GM13977 (cell line): Measurements from ENCODE around the gene PCED1A.
"Not testable (repeated sequence)": the region's sequence is repeated elsewhere in the genome, so short reads cannot be mapped to it uniquely, and the experiment has no call there.

Experiments
- DNase-seq: peaks from one replicate; pipeline ENCODE4 v3.0.0; 2012; ENCODE audit warnings: low spot score
- in situ Hi-C: fragments of 300-500 bp; cut with MboI; formaldehyde crosslinking; loops from one replicate; pipeline ENCODE4 v1.12.0; 2022; ENCODE audit warnings: low sequenced_read_pairs, low pct_unique_long_range_greater_than_20kb, mixed read lengths, inconsistent platforms; ENCODE audit not compliant: unreplicated experiment
- TF ChIP-seq, protein P1 (sequence below): IDR thresholded peaks from 2 replicates; pipeline ENCODE4 v1.5.1; 2012; ENCODE audit warnings: mild to moderate bottlenecking, control low read depth; ENCODE audit not compliant: insufficient read depth; ENCODE audit errors: extremely low read depth, missing control alignments

The PCED1A gene

DNA sequence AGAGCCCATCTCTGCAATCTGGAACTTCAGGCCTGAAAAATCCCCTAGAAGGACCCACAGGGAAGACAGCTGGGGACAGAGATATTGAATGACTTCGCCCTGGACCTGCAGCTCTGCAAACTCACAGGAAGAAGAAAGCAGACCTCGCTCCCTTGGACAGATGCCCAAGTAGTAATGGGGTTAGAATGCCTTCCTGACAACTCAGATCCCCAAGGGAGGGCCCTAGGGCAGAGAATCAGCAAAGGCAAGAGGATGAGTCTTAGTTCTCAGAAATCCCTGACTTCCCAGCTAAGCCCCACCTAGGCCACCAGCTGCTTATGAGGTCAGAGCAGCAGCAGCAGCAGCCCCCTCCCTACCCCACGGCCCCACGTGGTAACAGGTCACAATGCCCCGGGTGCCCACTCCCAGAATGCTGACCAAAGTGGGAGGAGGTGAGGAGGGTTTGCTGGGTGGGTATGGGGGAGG lies 25.8 kb downstream of the PCED1A start, which contains the start of gene C20orf141:
Gene C20orf141, plus strand, starts transcription at position 401 of the 465 bp plus-strand sequence. CDS start 198 bp downstream, outside the sequence.
- TF ChIP-seq, protein P1, sequence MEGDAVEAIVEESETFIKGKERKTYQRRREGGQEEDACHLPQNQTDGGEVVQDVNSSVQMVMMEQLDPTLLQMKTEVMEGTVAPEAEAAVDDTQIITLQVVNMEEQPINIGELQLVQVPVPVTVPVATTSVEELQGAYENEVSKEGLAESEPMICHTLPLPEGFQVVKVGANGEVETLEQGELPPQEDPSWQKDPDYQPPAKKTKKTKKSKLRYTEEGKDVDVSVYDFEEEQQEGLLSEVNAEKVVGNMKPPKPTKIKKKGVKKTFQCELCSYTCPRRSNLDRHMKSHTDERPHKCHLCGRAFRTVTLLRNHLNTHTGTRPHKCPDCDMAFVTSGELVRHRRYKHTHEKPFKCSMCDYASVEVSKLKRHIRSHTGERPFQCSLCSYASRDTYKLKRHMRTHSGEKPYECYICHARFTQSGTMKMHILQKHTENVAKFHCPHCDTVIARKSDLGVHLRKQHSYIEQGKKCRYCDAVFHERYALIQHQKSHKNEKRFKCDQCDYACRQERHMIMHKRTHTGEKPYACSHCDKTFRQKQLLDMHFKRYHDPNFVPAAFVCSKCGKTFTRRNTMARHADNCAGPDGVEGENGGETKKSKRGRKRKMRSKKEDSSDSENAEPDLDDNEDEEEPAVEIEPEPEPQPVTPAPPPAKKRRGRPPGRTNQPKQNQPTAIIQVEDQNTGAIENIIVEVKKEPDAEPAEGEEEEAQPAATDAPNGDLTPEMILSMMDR, result no peak
- in situ Hi-C loops, result no loop called here
- no peak for DNase-seq

DNA sequence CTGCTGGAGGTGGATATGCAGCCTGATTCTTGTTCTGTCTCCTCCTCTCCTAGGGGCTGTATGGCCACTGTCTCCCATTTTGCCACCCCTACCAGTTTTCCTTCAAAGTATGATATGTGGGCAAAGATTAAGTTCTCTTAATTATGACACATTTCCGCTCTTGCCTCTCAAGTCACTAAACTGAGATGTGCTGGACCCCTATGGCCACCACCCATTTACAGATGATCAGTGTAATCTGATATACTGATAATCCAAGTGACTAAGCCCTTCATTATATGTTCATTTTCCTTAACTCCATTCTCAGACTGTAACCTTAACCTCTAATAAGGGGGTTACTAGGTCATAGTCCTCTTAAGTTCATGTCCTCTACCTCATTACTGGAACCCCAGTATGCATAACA lies 26.4 kb downstream of the PCED1A start:
- TF ChIP-seq, protein P1, result no peak
- in situ Hi-C loops, result no loop called here
- DNase-seq, result no peak

DNA sequence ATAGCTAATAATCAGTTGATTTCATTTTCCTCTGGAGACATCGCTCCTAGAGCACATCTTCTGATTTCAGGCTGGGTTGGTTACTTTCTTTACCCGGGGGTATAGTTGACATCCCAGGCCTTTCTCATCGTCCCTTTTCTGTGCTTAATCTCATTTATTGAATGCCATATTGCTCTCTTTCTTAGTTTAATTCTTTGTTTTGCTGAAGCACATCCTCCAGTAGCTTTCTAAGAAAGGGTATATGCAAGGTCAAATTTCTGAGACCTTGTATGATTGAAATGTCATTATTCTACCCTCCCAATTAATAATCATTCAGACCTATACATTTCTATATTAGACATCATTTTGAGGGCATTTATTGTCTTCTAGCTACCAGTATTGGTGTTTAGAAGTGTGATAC lies 28.3 kb downstream of the PCED1A start:
- no peak for DNase-seq
- in situ Hi-C loops, result no loop called here
- TF ChIP-seq, protein P1, result no peak

DNA sequence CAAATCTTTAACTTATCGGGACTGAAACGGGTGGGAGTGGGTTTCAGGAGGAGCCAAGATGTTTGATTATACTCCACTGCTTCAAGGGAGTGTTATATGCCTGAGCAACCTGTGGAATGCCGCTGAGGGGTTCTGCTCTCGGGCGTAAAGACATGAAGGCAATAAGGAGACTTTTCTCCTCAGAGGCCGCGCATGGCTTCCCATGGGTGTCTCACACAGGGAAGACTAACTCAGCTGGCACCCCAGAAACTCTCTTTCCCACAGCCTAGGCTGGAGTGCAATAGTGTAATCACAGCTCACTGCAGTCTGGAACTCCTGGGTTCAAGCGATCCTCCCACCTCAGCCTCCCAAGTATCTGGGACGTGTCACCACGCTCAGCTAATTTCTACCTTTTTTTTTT lies 30.8 kb downstream of the PCED1A start:
- DNase-seq, result no peak
- in situ Hi-C loops, result no loop called here
- TF ChIP-seq, protein P1, result no peak

DNA sequence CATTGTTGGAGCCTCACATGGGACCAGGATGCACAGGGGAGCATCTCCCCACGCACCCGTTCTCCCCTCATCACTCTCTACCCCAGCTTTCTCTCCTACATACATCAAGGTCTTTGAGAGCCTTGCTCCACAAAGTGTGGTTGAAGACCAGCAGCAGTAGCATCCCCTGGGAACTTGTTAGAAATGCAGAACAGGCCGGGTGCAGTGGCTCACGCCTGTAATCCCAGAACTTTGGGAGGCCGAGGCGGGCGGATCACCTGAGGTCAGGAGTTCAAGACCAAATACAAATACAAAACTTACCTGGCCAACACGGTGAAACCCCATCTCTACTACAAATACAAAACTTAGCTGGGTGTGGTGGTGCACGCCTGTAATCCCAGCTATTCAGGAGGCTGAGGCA lies 32.5 kb downstream of the PCED1A start:
- peak; percentile 9 for DNase-seq
- in situ Hi-C loops, result not testable (repeated sequence)

DNA sequence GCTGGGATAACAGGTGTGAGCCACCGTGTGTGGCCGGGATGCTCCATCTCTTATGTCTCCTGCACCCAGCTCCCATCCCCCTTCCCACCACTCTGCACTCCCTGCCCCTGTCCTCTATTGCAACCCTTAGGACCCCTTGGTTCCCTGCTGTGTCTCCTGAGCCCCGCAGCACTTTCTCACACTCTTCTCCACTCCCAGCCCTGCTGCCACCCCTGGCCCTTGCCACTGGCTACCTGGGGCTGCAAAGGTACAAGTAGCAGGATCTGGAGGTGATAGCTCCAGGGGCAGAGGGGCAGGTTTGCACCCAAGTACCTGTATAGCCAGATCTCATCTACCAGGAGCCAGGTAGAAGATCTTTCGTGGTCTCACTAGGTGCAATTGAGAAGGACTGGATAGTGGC lies 33.4 kb downstream of the PCED1A start:
- in situ Hi-C loops, result no loop called here
- peak; percentile 8 for DNase-seq

DNA sequence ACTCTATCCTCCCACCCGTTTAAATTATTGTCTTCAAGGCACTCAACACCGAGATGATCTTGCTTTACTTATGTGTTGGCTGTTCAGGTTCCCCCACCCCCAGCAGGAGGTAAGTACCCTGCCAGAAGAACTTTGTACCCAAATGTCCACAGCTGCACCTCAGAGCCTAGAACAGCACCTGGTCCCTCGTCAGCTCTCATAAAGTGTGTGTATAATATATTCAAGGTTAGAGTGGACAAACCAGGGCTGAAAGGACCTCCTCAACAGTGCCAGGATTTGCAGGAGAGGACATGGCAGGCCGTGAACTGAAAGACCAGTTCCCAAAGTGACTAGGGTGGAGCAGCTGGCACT lies 34.1 kb downstream of the PCED1A start:
- in situ Hi-C loops, result no loop called here
- TF ChIP-seq, protein P1, result no peak
- peak; percentile 20 for DNase-seq

More for the DNA sequence above, 33.4 kb downstream of the PCED1A start:
- TF ChIP-seq, protein P1, result no peak
